ENCODE results near the gene CORO1C.
"Not testable (repeated sequence)": the region's sequence is repeated elsewhere in the genome, so short reads cannot be mapped to it uniquely, and the experiment has no call there.

CORO1C gene

DNA sequence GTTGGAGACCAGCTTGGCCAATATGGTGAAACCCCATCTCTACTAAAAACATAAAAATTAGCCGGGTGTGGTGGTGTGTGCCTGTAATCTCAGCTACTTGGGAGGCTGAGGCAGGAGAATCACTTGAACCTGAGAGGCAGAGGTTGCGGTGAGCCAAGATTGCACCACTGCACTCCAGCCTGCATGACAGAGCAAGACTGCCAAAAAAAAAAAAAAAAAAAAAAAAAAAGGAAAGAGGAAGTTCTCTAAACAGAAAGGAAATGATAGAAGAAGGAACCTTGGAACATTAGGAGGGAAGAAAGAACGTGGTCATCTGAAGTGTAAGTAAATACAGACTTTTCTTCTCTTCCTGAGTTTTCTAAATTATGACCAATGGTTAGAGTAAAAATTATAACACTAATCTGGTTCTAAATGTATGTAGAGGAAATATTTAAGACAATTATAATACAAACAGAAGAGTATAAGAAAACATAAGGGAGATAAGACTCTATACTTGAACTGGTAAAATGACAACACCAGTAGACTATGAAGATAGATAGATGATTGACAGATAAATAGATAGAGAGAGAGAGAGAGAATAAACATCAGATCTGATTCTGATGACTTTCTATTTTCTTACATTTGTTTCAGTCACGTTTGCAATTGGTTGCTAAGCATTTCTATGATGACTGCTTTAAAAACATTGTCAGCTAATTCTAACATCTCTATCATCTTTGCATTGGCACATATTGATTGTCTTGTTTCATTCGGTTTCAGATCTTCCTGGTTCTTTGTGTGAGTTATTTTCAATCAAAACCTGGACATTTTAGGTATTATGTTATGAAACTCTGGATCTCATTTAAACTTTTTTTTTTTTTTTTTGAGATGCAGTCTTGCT, 12.9 kb upstream of the CORO1C start:
- no peak overlapping the region for H3K4me3 ChIP-seq (replicated peaks; ENCODE audit: low read depth, low read length)
- DNase-seq (ENCODE audit: low read depth): no peak
- TF ChIP-seq CTCF (IDR thresholded peaks at IDR 0.05; ENCODE audit: low read length, missing control alignments): no peak

DNA sequence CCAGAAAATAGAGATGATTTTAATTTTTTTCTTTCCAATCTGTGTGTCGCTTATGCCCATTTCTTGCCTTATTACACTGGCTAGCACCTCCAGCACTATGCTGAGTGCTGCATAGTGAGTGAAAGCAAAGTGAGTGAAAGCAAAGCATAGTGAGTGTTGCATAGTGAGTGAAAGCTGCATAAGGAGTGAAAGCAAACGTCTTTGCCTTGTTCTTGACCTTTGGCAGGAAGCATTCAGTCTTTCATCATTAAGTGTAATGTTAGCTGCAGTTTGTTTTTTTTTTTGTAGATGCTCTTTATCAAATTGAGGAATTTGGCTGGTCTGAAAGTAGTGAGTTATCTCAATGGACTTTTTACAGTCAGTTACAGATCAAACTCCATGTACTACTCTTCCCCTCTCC, 6.9 kb upstream of the CORO1C start:
- no peak for DNase-seq (ENCODE audit: low read depth)
- no peak for TF ChIP-seq CTCF (IDR thresholded peaks at IDR 0.05; ENCODE audit: low read length, missing control alignments)

GRCh38 chr12:108735855-108736254, 4.5 kb upstream of the CORO1C start:
- no peak for DNase-seq (ENCODE audit: low read depth)
- TF ChIP-seq CTCF (IDR thresholded peaks at IDR 0.05; ENCODE audit: low read length, missing control alignments): no peak
- H3K4me3 ChIP-seq (replicated peaks; ENCODE audit: low read depth, low read length): no peak overlapping the region

More for the DNA sequence above, 6.9 kb upstream of the CORO1C start:
- no peak overlapping the region for H3K4me3 ChIP-seq (replicated peaks; ENCODE audit: low read depth, low read length)

- H3K4me3 ChIP-seq (replicated peaks; ENCODE audit: low read depth, low read length): no peak overlapping the region
- no peak for TF ChIP-seq CTCF (IDR thresholded peaks at IDR 0.05; ENCODE audit: low read length, missing control alignments)
- DNase-seq (ENCODE audit: low read depth): peak; percentile 86
These were observed 3.0 kb upstream of the CORO1C start for GRCh38 chr12:108734200-108734906.

DNA sequence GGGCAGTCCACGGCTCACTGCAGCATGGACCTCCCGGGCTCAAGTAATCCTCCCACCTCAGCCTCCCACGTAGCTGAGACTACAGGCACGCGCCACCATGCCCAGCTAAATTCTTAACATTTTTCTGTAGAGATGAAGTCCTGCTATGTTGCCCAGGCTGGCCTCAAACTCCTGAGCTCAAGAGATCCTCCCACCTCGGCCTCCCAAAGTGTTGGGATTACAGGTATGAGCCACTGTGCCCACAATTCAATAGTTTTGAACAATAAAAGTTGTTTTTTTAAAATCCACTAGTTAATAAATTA, 1.9 kb upstream of the CORO1C start:
- not testable (repeated sequence) for H3K4me3 ChIP-seq (replicated peaks; ENCODE audit: low read depth, low read length); DNase-seq (ENCODE audit: low read depth)

DNA sequence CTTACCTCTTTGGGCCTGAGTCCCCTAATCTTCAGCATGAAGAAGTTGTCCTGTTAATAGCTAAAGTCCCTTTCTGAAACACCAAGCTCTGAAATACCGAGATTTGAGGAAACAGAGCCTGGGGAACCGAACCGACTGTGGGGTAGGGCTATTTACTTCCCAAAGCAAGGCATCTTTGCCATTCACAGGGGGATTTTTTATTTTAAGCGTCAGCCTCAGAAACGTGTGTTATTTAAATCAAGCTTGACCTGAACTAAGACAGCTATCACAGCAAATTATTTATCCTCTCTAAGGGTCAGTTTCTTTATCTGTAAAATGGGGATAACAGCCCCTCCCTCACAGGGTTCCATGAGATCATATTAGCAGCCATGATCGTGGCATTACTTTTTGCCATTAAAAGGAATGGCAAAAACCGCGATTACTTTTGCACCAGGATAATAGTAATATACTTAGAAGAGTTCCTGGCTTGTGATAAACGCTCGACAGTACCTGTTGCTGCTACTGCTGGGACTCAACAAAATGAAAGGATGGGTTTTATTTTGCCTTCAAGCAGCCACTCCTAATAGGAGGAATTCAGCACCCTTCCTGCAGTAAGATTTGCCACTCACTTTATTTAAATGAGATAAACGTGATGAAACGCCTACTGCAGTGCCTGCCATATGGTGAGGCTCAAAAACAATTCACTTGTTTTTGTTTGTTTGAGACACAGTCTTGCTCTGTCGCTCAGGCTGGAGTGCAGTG, 1.3 kb upstream of the CORO1C start:
- H3K4me3 ChIP-seq (replicated peaks; ENCODE audit: low read depth, low read length): peak overlapping the region; percentile 88
- no peak for DNase-seq (ENCODE audit: low read depth)
- TF ChIP-seq CTCF (IDR thresholded peaks at IDR 0.05; ENCODE audit: low read length, missing control alignments): no peak

DNA sequence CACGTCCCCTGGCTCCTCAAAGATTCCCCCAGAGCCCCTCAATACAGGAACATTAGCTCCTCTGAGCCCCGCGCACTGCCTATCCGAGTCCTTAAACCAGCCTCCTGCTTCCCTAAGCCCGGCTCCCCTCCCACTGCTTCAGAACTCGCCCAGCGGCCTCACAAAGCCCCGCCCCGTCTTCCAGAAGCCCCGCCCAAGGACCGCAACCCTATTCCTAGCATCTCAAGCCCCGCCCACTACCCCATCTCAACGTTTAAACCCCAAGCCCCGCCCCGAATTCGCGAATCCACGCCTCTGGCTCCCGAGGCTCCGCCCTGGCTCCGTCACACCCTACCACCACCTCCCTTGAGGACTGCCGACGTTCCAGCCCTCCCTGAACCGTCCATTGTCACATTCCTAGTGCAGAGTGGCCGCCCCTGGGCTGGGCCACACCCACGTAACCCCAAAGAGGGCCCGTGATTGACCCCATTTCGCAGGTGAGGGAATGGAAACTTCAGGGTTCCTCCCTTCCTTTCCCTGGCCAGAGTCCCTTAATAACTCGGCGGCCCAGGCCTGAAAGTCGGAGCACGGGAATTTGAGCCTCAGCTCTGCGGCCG, 646 bp upstream of the CORO1C start:
- DNase-seq (ENCODE audit: low read depth): peak; percentile 98

More for the DNA sequence above, 646 bp upstream of the CORO1C start:
- no peak for TF ChIP-seq CTCF (IDR thresholded peaks at IDR 0.05; ENCODE audit: low read length, missing control alignments)
- H3K4me3 ChIP-seq (replicated peaks; ENCODE audit: low read depth, low read length): peak overlapping the region; percentile 88
